ENCODE data around the gene FAF1. TPM values are rescaled to one million over a fixed set of nuclear protein-coding genes. Genes with fewer than 3 reads are reported as not detected.

FAF1 gene
- total RNA-seq, 4 donors from 2014 or later = 25.1 to 74.6 (median 37.2) TPM

- in situ Hi-C loops (cut with MboI; ENCODE audit: low pct_ligation_motif_present in 1 of 4, low pct_unique_long_range_greater_than_20kb in 1 of 4, low sequenced_read_pairs in 3 of 4) (no loop called here), intact Hi-C loops (cut with DNase I; ENCODE audit: low total_unique reads) (no loop called here)
- Histone ChIP-seq H3K36me3 (peaks cover 0 to 15% (median 2%) of the 10 kb centered on the region in 4 donors), H3K4me1 (no peaks in the 10 kb centered on the region), H3K4me3 (no peak overlapping the region), H3K9me3 (no peaks in the 10 kb centered on the region), H3K27ac (no peak overlapping the region), H3K27me3 (no peaks in the 10 kb centered on the region)
- no peak for DNase-seq
- TF ChIP-seq POLR2A (IDR thresholded peaks at IDR 0.05) = no peak
- TF ChIP-seq POLR2AphosphoS5 (IDR thresholded peaks at IDR 0.05) = no peak
- TF ChIP-seq EP300 (IDR thresholded peaks at IDR 0.05; ENCODE audit: low read depth) = no peak
- no peak for TF ChIP-seq CTCF (IDR thresholded peaks at IDR 0.05)
- 91 to 100% methylated on average over 6 of the region's 6 CpGs for WGBS, 2 donors (ENCODE audit: low coverage in 1 of 2)
Measured at GRCh38 chr1:50441183-50441582, 518.9 kb downstream of the FAF1 start.

- Histone ChIP-seq H3K27ac (no peak overlapping the region), H3K4me1 (no peaks in the 10 kb centered on the region), H3K9me3 (no peaks in the 10 kb centered on the region), H3K27me3 (no peaks in the 10 kb centered on the region), H3K36me3 (peaks cover 0 to 15% (median 2%) of the 10 kb centered on the region in 4 donors), H3K4me3 (no peak overlapping the region)
- intact Hi-C loops (cut with DNase I; ENCODE audit: low total_unique reads) = no loop called here
- in situ Hi-C loops (cut with MboI; ENCODE audit: low pct_ligation_motif_present in 1 of 4, low pct_unique_long_range_greater_than_20kb in 1 of 4, low sequenced_read_pairs in 3 of 4) = no loop called here
- no peak for DNase-seq
- TF ChIP-seq EP300 (IDR thresholded peaks at IDR 0.05; ENCODE audit: low read depth) (no peak), CTCF (IDR thresholded peaks at IDR 0.05) (no peak), POLR2AphosphoS5 (IDR thresholded peaks at IDR 0.05) (no peak), POLR2A (IDR thresholded peaks at IDR 0.05) (no peak)
Measured at GRCh38 chr1:50438945-50439344, 521.1 kb downstream of the FAF1 start.

GRCh38 chr1:50436489-50436888, 523.6 kb downstream of the FAF1 start:
- no peak for DNase-seq
- TF ChIP-seq POLR2AphosphoS5 (IDR thresholded peaks at IDR 0.05) (no peak), EP300 (IDR thresholded peaks at IDR 0.05; ENCODE audit: low read depth) (no peak), POLR2A (IDR thresholded peaks at IDR 0.05) (no peak), CTCF (IDR thresholded peaks at IDR 0.05) (no peak)
- WGBS, 2 donors (ENCODE audit: low coverage in 1 of 2) = 92 to 100% methylated on average over 2 to 6 of the region's 6 CpGs
- intact Hi-C loops (cut with DNase I; ENCODE audit: low total_unique reads) = no loop called here
- H3K4me1 ChIP-seq = no peaks in the 10 kb centered on the region
- H3K9me3 ChIP-seq = no peaks in the 10 kb centered on the region
- in situ Hi-C loops (cut with MboI; ENCODE audit: low pct_ligation_motif_present in 1 of 4, low pct_unique_long_range_greater_than_20kb in 1 of 4, low sequenced_read_pairs in 3 of 4) = no loop called here
- H3K4me3 ChIP-seq = no peak overlapping the region
- peaks cover 0 to 15% (median 2%) of the 10 kb centered on the region in 4 donors for H3K36me3 ChIP-seq
- H3K27ac ChIP-seq = no peak overlapping the region
- H3K27me3 ChIP-seq = peaks cover 16% of the 10 kb centered on the region

GRCh38 chr1:50430010-50430405, 530.1 kb downstream of the FAF1 start:
- in situ Hi-C loops (cut with MboI; ENCODE audit: low pct_ligation_motif_present in 1 of 4, low pct_unique_long_range_greater_than_20kb in 1 of 4, low sequenced_read_pairs in 3 of 4) (no loop called here), intact Hi-C loops (cut with DNase I; ENCODE audit: low total_unique reads) (loop anchor here (5.0 kb wide), 1 partner anchor 832 kb away; no protein-coding TSS in a partner anchor)
- no peak for DNase-seq
- Histone ChIP-seq H3K27ac (no peak overlapping the region), H3K27me3 (peaks cover 81% of the 10 kb centered on the region), H3K9me3 (no peaks in the 10 kb centered on the region), H3K36me3 (no peaks in the 10 kb centered on the region), H3K4me1 (peaks cover 0 to 23% (median 10%) of the 10 kb centered on the region in 4 donors), H3K4me3 (no peak overlapping the region)
- WGBS, 2 donors (ENCODE audit: low coverage in 1 of 2) = 14 to 18% methylated on average over 4 to 5 of the region's 5 CpGs
- TF ChIP-seq POLR2AphosphoS5 (IDR thresholded peaks at IDR 0.05) = no peak
- no peak for TF ChIP-seq POLR2A (IDR thresholded peaks at IDR 0.05)
- no peak for TF ChIP-seq EP300 (IDR thresholded peaks at IDR 0.05; ENCODE audit: low read depth)
- TF ChIP-seq CTCF (IDR thresholded peaks at IDR 0.05) = no peak

Data from transverse colon (tissue), 4 donors.